Kidney epithelial cell (primary cell): ENCODE data around the gene BRI3. TPM values are rescaled to one million over a fixed set of nuclear protein-coding genes. Genes with fewer than 3 reads are reported as not detected.

Experiments used
- DNase-seq: peaks from one replicate; pipeline ENCODE4 v3.0.0-alpha.2; 2010; ENCODE audit warnings: low read depth
- H3K27me3 ChIP-seq: 2 replicates; pipeline ENCODE4 v1.6.0; 2011; ENCODE audit warnings: low read length; ENCODE audit not compliant: control insufficient read depth, insufficient read depth
- H3K36me3 ChIP-seq: 2 replicates; pipeline ENCODE4 v1.5.1; 2011; ENCODE audit warnings: low read length; ENCODE audit not compliant: control insufficient read depth, insufficient read depth
- H3K4me3 ChIP-seq: 2 replicates; pipeline ENCODE4 v1.5.1; 2011; ENCODE audit warnings: low read depth, mild to moderate bottlenecking, control low read depth, low read length
- total RNA-seq: library from RNA; depleted of rRNA; stranded (reverse); fragments of >200 nt; gene quantifications from 2 replicates; pipeline ENCODE4 v1.2.3, GENCODE V29; 2015
- TF ChIP-seq, protein P1 (sequence below): IDR thresholded peaks from 2 replicates; pipeline ENCODE4 v1.5.1; 2011; ENCODE audit warnings: mild to moderate bottlenecking, moderate library complexity, low read length, control low read depth, inconsistent platforms; ENCODE audit not compliant: insufficient read depth, poor library complexity, severe bottlenecking

BRI3 gene
- total RNA-seq, 1 donor from 2014 or later = 127 TPM

DNA sequence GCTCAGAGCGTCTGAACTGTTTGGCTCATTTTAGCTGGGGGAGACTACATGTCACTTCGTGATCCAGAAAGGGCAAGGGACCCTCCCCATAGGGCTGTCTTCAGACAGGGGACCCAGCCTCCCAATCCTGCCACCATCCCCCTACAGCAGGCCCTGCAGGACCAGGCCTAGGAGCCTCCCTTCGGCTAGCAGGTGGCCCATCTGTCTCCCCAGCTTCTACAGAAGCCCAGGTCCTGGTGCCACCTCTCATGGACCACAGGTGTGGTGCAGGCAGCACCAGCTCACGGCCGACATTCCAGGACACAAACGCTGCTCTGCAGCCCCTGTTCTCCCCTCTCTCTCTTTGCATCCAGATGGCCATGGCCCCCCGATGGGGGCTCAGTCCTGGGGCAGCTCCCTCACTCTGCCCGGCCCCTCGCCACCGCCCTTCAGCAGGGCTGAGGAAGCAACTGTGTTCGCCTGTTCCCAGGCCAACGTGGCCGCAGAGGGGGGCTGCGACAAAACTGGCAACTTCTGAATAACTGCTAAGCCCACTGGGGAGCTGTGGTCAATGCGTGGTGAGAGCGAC, 39.7 kb upstream of the BRI3 start:
- no peak for DNase-seq
- TF ChIP-seq, protein P1, sequence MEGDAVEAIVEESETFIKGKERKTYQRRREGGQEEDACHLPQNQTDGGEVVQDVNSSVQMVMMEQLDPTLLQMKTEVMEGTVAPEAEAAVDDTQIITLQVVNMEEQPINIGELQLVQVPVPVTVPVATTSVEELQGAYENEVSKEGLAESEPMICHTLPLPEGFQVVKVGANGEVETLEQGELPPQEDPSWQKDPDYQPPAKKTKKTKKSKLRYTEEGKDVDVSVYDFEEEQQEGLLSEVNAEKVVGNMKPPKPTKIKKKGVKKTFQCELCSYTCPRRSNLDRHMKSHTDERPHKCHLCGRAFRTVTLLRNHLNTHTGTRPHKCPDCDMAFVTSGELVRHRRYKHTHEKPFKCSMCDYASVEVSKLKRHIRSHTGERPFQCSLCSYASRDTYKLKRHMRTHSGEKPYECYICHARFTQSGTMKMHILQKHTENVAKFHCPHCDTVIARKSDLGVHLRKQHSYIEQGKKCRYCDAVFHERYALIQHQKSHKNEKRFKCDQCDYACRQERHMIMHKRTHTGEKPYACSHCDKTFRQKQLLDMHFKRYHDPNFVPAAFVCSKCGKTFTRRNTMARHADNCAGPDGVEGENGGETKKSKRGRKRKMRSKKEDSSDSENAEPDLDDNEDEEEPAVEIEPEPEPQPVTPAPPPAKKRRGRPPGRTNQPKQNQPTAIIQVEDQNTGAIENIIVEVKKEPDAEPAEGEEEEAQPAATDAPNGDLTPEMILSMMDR = no peak
- Histone ChIP-seq H3K4me3 (no peak overlapping the region), H3K36me3 (peaks cover 2% of the 10 kb centered on the region), H3K27me3 (no peaks in the 10 kb centered on the region)

- TF ChIP-seq, protein P1 = no peak
- DNase-seq = no peak
- H3K36me3 ChIP-seq = peaks cover 2% of the 10 kb centered on the region
- no peak overlapping the region for H3K4me3 ChIP-seq
- no peaks in the 10 kb centered on the region for H3K27me3 ChIP-seq
Measured at GRCh38 chr7:98242342-98242741, 39.1 kb upstream of the BRI3 start.

DNA sequence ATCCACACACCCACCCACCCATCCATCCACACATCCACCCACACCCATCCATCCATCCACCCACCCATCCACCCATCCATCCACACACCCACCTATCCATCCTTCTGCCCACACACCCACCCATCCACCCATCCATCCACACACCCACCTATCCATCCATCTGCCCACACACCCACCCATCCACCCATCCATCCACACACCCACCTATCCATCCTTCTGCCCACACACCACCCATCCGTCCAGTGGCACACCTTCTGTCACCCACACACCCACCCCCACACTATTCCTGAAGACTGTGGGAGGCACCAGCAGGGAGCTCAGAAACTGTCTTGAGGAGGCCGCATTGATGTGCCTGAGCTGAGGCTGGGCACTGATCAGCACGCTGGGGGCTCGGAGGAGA, 38.6 kb upstream of the BRI3 start:
- Histone ChIP-seq H3K4me3 (no peak overlapping the region), H3K36me3 (peaks cover 2% of the 10 kb centered on the region), H3K27me3 (no peaks in the 10 kb centered on the region)
- TF ChIP-seq, protein P1 = no peak
- no peak for DNase-seq

- H3K27me3 ChIP-seq = no peaks in the 10 kb centered on the region
- TF ChIP-seq, protein P1 = no peak
- H3K4me3 ChIP-seq = no peak overlapping the region
- no peak for DNase-seq
- peaks cover 2% of the 10 kb centered on the region for H3K36me3 ChIP-seq
Measured at GRCh38 chr7:98244871-98245270, 36.6 kb upstream of the BRI3 start.

DNA sequence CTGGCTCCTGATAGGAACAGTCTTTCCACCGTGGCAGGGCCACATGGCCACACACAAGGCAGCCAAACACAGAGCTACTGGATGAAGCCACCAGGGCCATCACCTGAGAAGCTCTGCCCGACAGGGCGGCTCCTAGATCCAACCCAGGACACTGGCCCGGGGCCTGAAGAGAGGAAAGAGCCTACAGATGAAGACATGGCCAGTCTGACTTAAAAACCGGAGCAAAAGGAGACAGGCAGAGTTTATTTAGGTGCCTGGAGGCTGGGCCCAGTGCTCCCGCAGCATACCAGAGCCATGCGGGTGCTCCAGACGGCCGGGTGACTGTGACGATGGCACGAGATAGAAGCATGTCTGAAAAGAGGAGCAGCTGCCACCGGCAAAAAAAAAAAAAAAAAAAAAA, 33.3 kb upstream of the BRI3 start:
- no peaks in the 10 kb centered on the region for H3K27me3 ChIP-seq
- no peak for DNase-seq
- peaks cover 2% of the 10 kb centered on the region for H3K36me3 ChIP-seq
- TF ChIP-seq, protein P1 = no peak
- no peak overlapping the region for H3K4me3 ChIP-seq

DNA sequence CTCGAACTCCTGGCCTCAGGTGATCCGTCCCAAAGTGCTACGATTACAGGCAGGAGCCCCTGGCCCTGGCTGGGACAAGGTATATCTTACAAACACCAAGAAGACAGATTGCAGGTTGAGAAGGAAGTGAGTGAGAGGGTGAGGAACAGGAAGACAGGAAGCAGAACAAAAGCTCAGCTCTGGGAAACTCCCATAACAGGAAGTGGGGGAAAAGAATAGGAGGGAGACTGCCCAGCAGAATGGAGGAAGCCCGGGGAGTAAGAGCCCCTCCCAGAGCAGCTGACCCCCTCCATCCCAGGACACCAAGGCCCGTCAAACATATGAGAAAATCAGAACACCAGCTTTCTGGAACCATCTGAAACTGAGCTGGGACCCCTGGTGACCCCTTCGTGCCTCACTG, 32.4 kb upstream of the BRI3 start:
- H3K36me3 ChIP-seq = peaks cover under 1% of the 10 kb centered on the region
- H3K27me3 ChIP-seq = no peaks in the 10 kb centered on the region
- TF ChIP-seq, protein P1 = no peak
- no peak for DNase-seq
- no peak overlapping the region for H3K4me3 ChIP-seq
